Type B pancreatic cell (in vitro differentiated cells): ENCODE data around the gene SLC7A1. TPM values are rescaled to one million over a fixed set of nuclear protein-coding genes. Genes with fewer than 3 reads are reported as not detected.

Experiments
- DNase-seq: peaks from one replicate; pipeline ENCODE4 v3.0.0; 2021; ENCODE audit warnings: mixed read lengths; ENCODE audit not compliant: unreplicated experiment; ENCODE audit errors: extremely low spot score
- H3K27ac Mint-ChIP-seq: 2 replicates; pipeline ENCODE4 v1.8.0; 2021; ENCODE audit warnings: mild to moderate bottlenecking, mixed read lengths
- H3K27me3 Mint-ChIP-seq: 2 replicates; pipeline ENCODE4 v1.8.0; 2021; ENCODE audit warnings: mixed read lengths
- H3K36me3 Mint-ChIP-seq: 2 replicates; pipeline ENCODE4 v1.8.0; 2021; ENCODE audit warnings: mixed read lengths
- H3K4me1 Mint-ChIP-seq: one replicate; pipeline ENCODE4 v1.8.0; 2021; ENCODE audit warnings: mixed read lengths; ENCODE audit not compliant: unreplicated experiment
- H3K4me3 Mint-ChIP-seq: 2 replicates; pipeline ENCODE4 v1.8.0; 2021; ENCODE audit warnings: mild to moderate bottlenecking, mixed read lengths
- H3K9me3 Mint-ChIP-seq: 2 replicates; pipeline ENCODE4 v1.8.0; 2021; ENCODE audit warnings: mixed read lengths
- CTCF ChIP-seq: fragments of 200-600 bp; sonication (generic); conservative IDR thresholded peaks from 2 replicates; pipeline ENCODE4 v1.5.0; 2021; ENCODE audit warnings: antibody characterized with exemption, mild to moderate bottlenecking
- total RNA-seq: library from RNA; stranded (reverse); gene quantifications from 2 replicates; pipeline ENCODE4 v1.2.1, GENCODE V29; 2021; ENCODE audit warnings: low replicate concordance

Gene SLC7A1
- total RNA-seq, 1 donor from 2014 or later = 42.1 TPM

- H3K9me3 Mint-ChIP-seq = no peaks in the 10 kb centered on the region
- H3K27ac Mint-ChIP-seq = peak overlapping the region; percentile 98
- H3K4me1 Mint-ChIP-seq = peaks cover 26% of the 10 kb centered on the region
- peaks cover 20% of the 10 kb centered on the region for H3K27me3 Mint-ChIP-seq
- no peak for TF ChIP-seq CTCF
- peak overlapping the region; percentile 93 for H3K4me3 Mint-ChIP-seq
- H3K36me3 Mint-ChIP-seq = peaks cover 4% of the 10 kb centered on the region
- no peak for DNase-seq
Measured at GRCh38 chr13:29593605-29594297, 1.7 kb downstream of the SLC7A1 start.

GRCh38 chr13:29591310-29591709 is 4.2 kb downstream of the SLC7A1 start:
- Mint-ChIP-seq H3K4me3 (no peak overlapping the region), H3K4me1 (peaks cover 30% of the 10 kb centered on the region)

GRCh38 chr13:29589967-29590366 is 5.5 kb downstream of the SLC7A1 start:
- Mint-ChIP-seq H3K27me3 (no peaks in the 10 kb centered on the region), H3K36me3 (peaks cover 15% of the 10 kb centered on the region), H3K4me3 (no peak overlapping the region), H3K9me3 (no peaks in the 10 kb centered on the region), H3K27ac (peak overlapping the region; percentile 43), H3K4me1 (peaks cover 30% of the 10 kb centered on the region)
- TF ChIP-seq CTCF = no peak
- DNase-seq = no peak

More at GRCh38 chr13:29591310-29591709, 4.2 kb downstream of the SLC7A1 start:
- no peak for DNase-seq
- Mint-ChIP-seq H3K9me3 (no peaks in the 10 kb centered on the region), H3K27me3 (peaks cover 4% of the 10 kb centered on the region), H3K36me3 (peaks cover 14% of the 10 kb centered on the region), H3K27ac (no peak overlapping the region)
- TF ChIP-seq CTCF = no peak

GRCh38 chr13:29589234-29589633 is 6.3 kb downstream of the SLC7A1 start:
- H3K36me3 Mint-ChIP-seq = peaks cover 15% of the 10 kb centered on the region
- TF ChIP-seq CTCF = no peak
- H3K4me3 Mint-ChIP-seq = no peak overlapping the region
- no peaks in the 10 kb centered on the region for H3K9me3 Mint-ChIP-seq
- no peak for DNase-seq
- H3K27ac Mint-ChIP-seq = no peak overlapping the region
- no peaks in the 10 kb centered on the region for H3K27me3 Mint-ChIP-seq
- H3K4me1 Mint-ChIP-seq = peaks cover 30% of the 10 kb centered on the region

GRCh38 chr13:29587645-29588044 is 7.8 kb downstream of the SLC7A1 start:
- no peak for DNase-seq
- no peaks in the 10 kb centered on the region for H3K27me3 Mint-ChIP-seq
- TF ChIP-seq CTCF = no peak
- peaks cover 23% of the 10 kb centered on the region for H3K4me1 Mint-ChIP-seq
- no peak overlapping the region for H3K4me3 Mint-ChIP-seq
- no peaks in the 10 kb centered on the region for H3K9me3 Mint-ChIP-seq
- H3K27ac Mint-ChIP-seq = no peak overlapping the region
- H3K36me3 Mint-ChIP-seq = peaks cover 15% of the 10 kb centered on the region
